ENCODE results near the gene CPT1B.

DNA sequence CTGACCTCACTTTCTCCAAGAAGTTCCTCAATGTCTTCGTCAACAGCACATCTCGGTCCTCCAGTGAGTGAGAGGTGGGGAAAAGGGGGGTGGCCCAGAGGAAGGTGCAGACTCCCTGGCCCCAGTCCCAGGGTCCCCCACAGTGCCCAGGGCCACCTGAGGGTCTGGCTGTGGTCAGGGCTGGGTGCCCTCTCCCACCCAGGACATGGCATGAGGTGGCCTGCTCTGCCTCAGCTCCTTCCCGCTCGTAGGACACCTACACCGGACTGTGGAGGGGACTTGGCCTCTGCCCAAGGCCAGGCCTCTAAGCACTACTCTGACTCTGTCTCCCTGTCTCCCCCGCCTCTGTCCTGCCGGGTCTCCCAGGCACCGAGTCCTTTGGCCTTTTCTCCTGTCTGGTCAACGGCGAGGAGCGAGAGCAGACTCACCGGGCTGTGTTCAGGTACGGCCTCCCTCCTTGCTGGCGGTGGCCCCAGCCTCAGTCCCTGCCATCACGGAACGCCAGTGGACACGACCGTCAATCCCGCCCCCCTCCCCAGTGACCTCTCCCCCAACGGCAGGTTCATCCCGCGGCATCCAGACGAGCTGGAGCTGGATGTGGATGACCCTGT, 26.9 kb upstream of the CPT1B start:
- TF ChIP-seq, protein P1, sequence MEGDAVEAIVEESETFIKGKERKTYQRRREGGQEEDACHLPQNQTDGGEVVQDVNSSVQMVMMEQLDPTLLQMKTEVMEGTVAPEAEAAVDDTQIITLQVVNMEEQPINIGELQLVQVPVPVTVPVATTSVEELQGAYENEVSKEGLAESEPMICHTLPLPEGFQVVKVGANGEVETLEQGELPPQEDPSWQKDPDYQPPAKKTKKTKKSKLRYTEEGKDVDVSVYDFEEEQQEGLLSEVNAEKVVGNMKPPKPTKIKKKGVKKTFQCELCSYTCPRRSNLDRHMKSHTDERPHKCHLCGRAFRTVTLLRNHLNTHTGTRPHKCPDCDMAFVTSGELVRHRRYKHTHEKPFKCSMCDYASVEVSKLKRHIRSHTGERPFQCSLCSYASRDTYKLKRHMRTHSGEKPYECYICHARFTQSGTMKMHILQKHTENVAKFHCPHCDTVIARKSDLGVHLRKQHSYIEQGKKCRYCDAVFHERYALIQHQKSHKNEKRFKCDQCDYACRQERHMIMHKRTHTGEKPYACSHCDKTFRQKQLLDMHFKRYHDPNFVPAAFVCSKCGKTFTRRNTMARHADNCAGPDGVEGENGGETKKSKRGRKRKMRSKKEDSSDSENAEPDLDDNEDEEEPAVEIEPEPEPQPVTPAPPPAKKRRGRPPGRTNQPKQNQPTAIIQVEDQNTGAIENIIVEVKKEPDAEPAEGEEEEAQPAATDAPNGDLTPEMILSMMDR (IDR thresholded peaks at IDR 0.05) = no peak
- TF ChIP-seq POLR2A (IDR thresholded peaks at IDR 0.05; ENCODE audit: low read depth) (no peak), EP300 (IDR thresholded peaks at IDR 0.05) (no peak)

Measured in esophagus muscularis mucosa (tissue), 4 donors.